Progenitor cell of endocrine pancreas (in vitro differentiated cells): Measurements from ENCODE around the gene DROSHA. TPM values are rescaled to one million over a fixed set of nuclear protein-coding genes. Genes with fewer than 3 reads are reported as not detected.

Source experiments
- DNase-seq: peaks from one replicate; pipeline ENCODE4 v3.0.0; 2021; ENCODE audit warnings: low spot score; ENCODE audit not compliant: unreplicated experiment
- H3K27ac Mint-ChIP-seq: 2 replicates; pipeline ENCODE4 v1.8.0; 2021; ENCODE audit warnings: mild to moderate bottlenecking, moderate library complexity, mixed read lengths
- H3K27me3 Mint-ChIP-seq: 2 replicates; pipeline ENCODE4 v1.8.0; 2021; ENCODE audit warnings: mixed read lengths
- H3K36me3 Mint-ChIP-seq: 2 replicates; pipeline ENCODE4 v1.8.0; 2022; ENCODE audit warnings: mixed read lengths; ENCODE audit not compliant: insufficient read depth
- H3K4me1 Mint-ChIP-seq: 2 replicates; pipeline ENCODE4 v1.8.0; 2021; ENCODE audit warnings: low read depth, mixed read lengths
- H3K4me3 Mint-ChIP-seq: 2 replicates; pipeline ENCODE4 v1.8.0; 2021; ENCODE audit warnings: low read depth, mild to moderate bottlenecking, moderate library complexity, mixed read lengths
- H3K9me3 Mint-ChIP-seq: 2 replicates; pipeline ENCODE4 v1.8.0; 2021; ENCODE audit warnings: low read depth, mixed read lengths
- total RNA-seq: library from RNA; stranded (reverse); gene quantifications from 2 replicates; pipeline ENCODE4 v1.2.1, GENCODE V29; 2021
- TF ChIP-seq, protein P1 (sequence below): fragments of 200-600 bp; sonication (generic); IDR thresholded peaks from one replicate; pipeline ENCODE4 v1.5.0; 2021; ENCODE audit warnings: antibody characterized with exemption, mild to moderate bottlenecking; ENCODE audit not compliant: unreplicated experiment

The DROSHA gene
- total RNA-seq, 1 donor from 2014 or later = 100 TPM

DNA sequence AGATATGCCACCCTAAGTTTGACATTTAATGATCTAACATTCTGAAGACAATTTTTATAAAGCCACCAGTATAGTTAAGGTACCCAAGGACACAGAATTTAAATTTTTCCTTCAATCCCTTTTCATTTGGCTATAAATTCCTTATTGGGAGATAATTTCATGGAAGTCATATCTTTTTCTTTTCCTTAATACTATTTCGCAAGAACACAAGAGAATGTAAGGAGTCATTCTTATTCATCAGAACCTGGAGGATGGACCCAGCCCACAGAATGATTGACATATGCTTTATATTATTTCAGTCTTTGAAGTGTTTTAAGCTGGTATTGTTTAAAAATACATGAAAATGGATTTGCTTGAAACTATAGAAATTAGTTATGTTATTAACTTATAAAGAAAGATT is 79.6 kb downstream of the DROSHA start:
- TF ChIP-seq, protein P1, sequence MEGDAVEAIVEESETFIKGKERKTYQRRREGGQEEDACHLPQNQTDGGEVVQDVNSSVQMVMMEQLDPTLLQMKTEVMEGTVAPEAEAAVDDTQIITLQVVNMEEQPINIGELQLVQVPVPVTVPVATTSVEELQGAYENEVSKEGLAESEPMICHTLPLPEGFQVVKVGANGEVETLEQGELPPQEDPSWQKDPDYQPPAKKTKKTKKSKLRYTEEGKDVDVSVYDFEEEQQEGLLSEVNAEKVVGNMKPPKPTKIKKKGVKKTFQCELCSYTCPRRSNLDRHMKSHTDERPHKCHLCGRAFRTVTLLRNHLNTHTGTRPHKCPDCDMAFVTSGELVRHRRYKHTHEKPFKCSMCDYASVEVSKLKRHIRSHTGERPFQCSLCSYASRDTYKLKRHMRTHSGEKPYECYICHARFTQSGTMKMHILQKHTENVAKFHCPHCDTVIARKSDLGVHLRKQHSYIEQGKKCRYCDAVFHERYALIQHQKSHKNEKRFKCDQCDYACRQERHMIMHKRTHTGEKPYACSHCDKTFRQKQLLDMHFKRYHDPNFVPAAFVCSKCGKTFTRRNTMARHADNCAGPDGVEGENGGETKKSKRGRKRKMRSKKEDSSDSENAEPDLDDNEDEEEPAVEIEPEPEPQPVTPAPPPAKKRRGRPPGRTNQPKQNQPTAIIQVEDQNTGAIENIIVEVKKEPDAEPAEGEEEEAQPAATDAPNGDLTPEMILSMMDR = no peak
- H3K9me3 Mint-ChIP-seq = peaks cover 16% of the 10 kb centered on the region
- no peak overlapping the region for H3K27ac Mint-ChIP-seq
- H3K4me3 Mint-ChIP-seq = no peak overlapping the region
- no peak for DNase-seq
- H3K36me3 Mint-ChIP-seq = peaks cover 53% of the 10 kb centered on the region
- no peaks in the 10 kb centered on the region for H3K27me3 Mint-ChIP-seq
- H3K4me1 Mint-ChIP-seq = no peaks in the 10 kb centered on the region

DNA sequence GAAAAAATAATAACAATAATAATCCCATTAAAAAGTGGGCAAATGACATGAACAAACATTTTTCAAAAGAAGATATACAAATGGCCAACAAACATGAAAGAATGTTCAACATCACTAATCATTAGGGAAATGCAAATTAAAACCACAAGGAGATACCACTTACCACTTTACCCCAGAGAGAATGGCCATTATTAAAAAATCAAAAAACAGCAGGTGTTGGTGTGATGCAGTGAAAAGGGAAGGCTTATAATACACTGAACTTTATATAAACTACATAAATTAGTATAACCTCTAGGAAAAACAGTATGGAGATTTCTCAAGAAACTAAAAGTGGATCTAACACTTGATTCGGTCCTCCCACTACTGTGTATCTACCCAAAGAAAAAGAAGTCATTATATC is 81.9 kb downstream of the DROSHA start:
- no peaks in the 10 kb centered on the region for H3K27me3 Mint-ChIP-seq
- H3K27ac Mint-ChIP-seq = no peak overlapping the region
- no peak for DNase-seq
- TF ChIP-seq, protein P1 = no peak
- H3K36me3 Mint-ChIP-seq = peaks cover 48% of the 10 kb centered on the region
- H3K4me3 Mint-ChIP-seq = no peak overlapping the region
- peaks cover 6% of the 10 kb centered on the region for H3K9me3 Mint-ChIP-seq
- peaks cover 9% of the 10 kb centered on the region for H3K4me1 Mint-ChIP-seq

DNA sequence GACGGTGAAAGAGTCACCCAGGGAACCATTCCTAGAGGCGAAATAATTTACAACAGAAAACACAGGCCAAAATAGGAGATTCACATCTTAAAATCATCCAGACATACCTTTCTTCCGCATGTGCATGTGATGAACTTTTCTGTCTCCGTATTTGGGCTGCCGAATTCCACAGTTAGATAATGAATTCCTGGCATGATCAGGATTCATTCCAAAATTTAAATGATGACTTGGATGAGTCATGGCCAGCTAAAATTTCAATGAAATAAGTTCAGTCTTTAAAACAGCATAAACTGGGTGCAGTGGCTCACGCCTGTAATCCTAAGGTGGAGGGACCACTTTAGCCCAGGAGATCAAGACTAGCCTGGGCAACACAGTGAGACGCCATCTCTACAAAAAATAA is 82.7 kb downstream of the DROSHA start:
- Mint-ChIP-seq H3K9me3 (peaks cover 4% of the 10 kb centered on the region), H3K4me1 (peaks cover 16% of the 10 kb centered on the region), H3K27me3 (no peaks in the 10 kb centered on the region), H3K36me3 (peaks cover 46% of the 10 kb centered on the region), H3K27ac (no peak overlapping the region), H3K4me3 (no peak overlapping the region)
- TF ChIP-seq, protein P1 = no peak
- no peak for DNase-seq

DNA sequence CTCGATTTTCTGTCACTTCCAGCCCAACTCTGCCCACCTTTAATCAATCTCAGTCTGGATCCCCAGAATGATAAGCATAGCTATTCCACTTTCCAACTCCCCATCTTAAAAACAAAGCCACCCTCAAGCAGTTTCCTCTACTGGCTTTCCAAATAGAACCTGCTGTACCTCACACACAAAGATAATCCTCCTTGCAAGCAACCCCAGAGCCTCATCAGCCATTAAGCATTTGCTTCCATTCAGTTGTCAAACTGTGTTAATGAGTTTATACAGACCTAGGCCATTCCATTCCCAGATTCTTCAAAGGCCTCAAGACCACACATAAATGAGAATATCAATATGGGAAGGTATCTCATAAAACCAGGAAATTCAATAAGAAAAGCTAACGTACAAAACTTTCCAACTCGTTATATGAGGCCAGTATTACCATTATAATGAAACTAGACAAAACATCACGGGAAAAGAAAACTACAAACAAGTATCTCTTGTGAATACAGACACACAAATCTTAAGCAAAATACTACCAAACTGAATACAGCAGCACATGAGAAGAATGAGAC is 86.8 kb downstream of the DROSHA start:
- H3K9me3 Mint-ChIP-seq = peaks cover 4% of the 10 kb centered on the region
- H3K36me3 Mint-ChIP-seq = peaks cover 37% of the 10 kb centered on the region
- H3K27ac Mint-ChIP-seq = no peak overlapping the region
- DNase-seq = no peak
- TF ChIP-seq, protein P1 = no peak
- no peak overlapping the region for H3K4me3 Mint-ChIP-seq
- H3K4me1 Mint-ChIP-seq = peaks cover 22% of the 10 kb centered on the region
- H3K27me3 Mint-ChIP-seq = no peaks in the 10 kb centered on the region

DNA sequence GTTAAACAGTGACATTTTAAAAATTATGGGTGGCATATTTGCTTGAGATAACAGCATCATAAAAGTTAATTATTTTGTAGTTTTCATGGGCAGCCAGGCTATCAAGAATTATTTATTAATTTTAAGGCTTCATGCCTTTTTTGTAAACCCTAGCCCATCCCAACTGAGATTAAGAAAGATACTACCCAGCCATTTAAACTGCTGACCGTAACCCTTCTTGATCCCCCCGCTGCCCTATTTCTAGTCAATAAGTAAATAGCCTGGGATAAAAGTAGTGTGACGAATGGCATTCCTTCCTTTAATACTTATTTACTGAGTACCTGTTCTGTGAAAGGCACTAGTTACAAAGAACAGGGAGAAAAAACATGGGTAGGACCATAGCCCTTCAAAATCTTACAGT is 88.3 kb downstream of the DROSHA start:
- TF ChIP-seq, protein P1 = no peak
- peaks cover 4% of the 10 kb centered on the region for H3K9me3 Mint-ChIP-seq
- peaks cover 28% of the 10 kb centered on the region for H3K36me3 Mint-ChIP-seq
- no peak for DNase-seq
- H3K27ac Mint-ChIP-seq = peak overlapping the region; percentile 89
- no peaks in the 10 kb centered on the region for H3K27me3 Mint-ChIP-seq
- peaks cover 22% of the 10 kb centered on the region for H3K4me1 Mint-ChIP-seq
- peak overlapping the region; percentile 24 for H3K4me3 Mint-ChIP-seq
